ENCODE results near the gene ZFPM1.

The ZFPM1 gene

DNA sequence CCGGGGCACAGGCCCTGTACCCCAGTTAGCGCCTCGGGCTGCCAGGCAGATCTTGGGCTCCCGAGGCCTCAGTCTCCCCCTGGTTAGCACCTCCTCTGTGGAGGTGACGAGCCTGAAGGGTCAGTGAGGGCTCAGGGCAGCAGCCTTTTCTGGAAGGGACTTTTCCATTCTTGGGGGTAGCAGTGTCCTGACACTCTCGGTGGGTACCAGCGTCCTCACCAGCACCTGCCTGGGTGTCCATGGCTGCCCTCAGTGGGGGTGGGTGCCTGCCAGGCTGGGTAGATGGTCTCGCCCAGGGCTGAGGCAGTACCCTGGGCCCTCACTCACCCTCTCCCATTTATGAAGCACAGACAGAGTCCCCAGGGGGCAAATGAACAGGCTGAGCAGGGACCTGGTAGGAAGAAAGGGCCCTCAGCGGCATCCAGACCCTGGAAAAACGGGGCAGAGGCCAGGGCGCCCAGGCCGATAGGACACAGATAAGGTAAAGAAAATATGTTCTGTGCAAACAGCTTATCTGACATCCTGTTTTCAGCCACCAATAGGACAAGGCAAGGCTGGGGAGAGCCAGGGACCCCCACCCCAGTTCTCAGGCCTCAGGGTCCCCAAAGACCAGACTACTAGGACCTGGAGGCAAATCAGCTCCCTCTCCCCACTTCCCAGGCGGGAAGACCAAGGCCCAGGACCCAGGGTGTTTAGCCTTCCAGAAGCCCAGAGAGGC lies 50.9 kb downstream of the ZFPM1 start:
- H3K36me3 ChIP-seq (replicated peaks; ENCODE audit: low read depth, low read length), result no peaks in the 10 kb centered on the region
- no peak overlapping the region for H3K9ac ChIP-seq (ENCODE audit: low read length)
- no peaks in the 10 kb centered on the region for H3K79me2 ChIP-seq (ENCODE audit: low read length)
- no peak overlapping the region for H3K27ac ChIP-seq (ENCODE audit: low read length)
- no peak overlapping the region for H2AFZ ChIP-seq (ENCODE audit: low read depth, low read length)
- no peak overlapping the region for H3K4me2 ChIP-seq (ENCODE audit: low read length)
- no peak overlapping the region for H3K4me3 ChIP-seq (ENCODE audit: low read length)
- H3K27me3 ChIP-seq (ENCODE audit: low read depth, low read length), result no peaks in the 10 kb centered on the region
- TF ChIP-seq EZH2phosphoT487 (IDR thresholded peaks at IDR 0.05; ENCODE audit: low read depth), result no peak
- TF ChIP-seq, protein P1, sequence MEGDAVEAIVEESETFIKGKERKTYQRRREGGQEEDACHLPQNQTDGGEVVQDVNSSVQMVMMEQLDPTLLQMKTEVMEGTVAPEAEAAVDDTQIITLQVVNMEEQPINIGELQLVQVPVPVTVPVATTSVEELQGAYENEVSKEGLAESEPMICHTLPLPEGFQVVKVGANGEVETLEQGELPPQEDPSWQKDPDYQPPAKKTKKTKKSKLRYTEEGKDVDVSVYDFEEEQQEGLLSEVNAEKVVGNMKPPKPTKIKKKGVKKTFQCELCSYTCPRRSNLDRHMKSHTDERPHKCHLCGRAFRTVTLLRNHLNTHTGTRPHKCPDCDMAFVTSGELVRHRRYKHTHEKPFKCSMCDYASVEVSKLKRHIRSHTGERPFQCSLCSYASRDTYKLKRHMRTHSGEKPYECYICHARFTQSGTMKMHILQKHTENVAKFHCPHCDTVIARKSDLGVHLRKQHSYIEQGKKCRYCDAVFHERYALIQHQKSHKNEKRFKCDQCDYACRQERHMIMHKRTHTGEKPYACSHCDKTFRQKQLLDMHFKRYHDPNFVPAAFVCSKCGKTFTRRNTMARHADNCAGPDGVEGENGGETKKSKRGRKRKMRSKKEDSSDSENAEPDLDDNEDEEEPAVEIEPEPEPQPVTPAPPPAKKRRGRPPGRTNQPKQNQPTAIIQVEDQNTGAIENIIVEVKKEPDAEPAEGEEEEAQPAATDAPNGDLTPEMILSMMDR (IDR thresholded peaks at IDR 0.05; ENCODE audit: low read depth, low read length), result no peak
- H4K20me1 ChIP-seq (ENCODE audit: insufficient read depth, low read length), result no peaks in the 10 kb centered on the region
- no peaks in the 10 kb centered on the region for H3K9me3 ChIP-seq (ENCODE audit: insufficient read depth, low read length)
- H3K4me1 ChIP-seq (ENCODE audit: low read length), result peaks cover 11% of the 10 kb centered on the region

- Histone ChIP-seq H3K36me3 (replicated peaks; ENCODE audit: low read depth, low read length) (no peaks in the 10 kb centered on the region), H2AFZ (ENCODE audit: low read depth, low read length) (no peak overlapping the region), H3K27ac (ENCODE audit: low read length) (no peak overlapping the region), H3K9ac (ENCODE audit: low read length) (no peak overlapping the region), H3K4me1 (ENCODE audit: low read length) (peaks cover 11% of the 10 kb centered on the region), H3K79me2 (ENCODE audit: low read length) (no peaks in the 10 kb centered on the region), H3K27me3 (ENCODE audit: low read depth, low read length) (no peaks in the 10 kb centered on the region), H3K4me2 (ENCODE audit: low read length) (peak overlapping the region; percentile 5; the same call in 1 of the 2 replicates), H3K4me3 (ENCODE audit: low read length) (no peak overlapping the region), H3K9me3 (ENCODE audit: insufficient read depth, low read length) (no peaks in the 10 kb centered on the region), H4K20me1 (ENCODE audit: insufficient read depth, low read length) (no peaks in the 10 kb centered on the region)
- TF ChIP-seq, protein P1 (IDR thresholded peaks at IDR 0.05; ENCODE audit: low read depth, low read length), result no peak
- no peak for TF ChIP-seq EZH2phosphoT487 (IDR thresholded peaks at IDR 0.05; ENCODE audit: low read depth)
These were observed 51.7 kb downstream of the ZFPM1 start for GRCh38 chr16:88504489-88505404.

- TF ChIP-seq EZH2phosphoT487 (IDR thresholded peaks at IDR 0.05; ENCODE audit: low read depth), result no peak
- TF ChIP-seq, protein P1 (IDR thresholded peaks at IDR 0.05; ENCODE audit: low read depth, low read length), result peak; percentile 56
- Histone ChIP-seq H3K79me2 (ENCODE audit: low read length) (no peaks in the 10 kb centered on the region), H2AFZ (ENCODE audit: low read depth, low read length) (no peak overlapping the region), H3K9ac (ENCODE audit: low read length) (no peak overlapping the region), H3K4me2 (ENCODE audit: low read length) (peak overlapping the region; percentile 5; the same call in 1 of the 2 replicates), H3K4me3 (ENCODE audit: low read length) (no peak overlapping the region), H3K4me1 (ENCODE audit: low read length) (peaks cover 11% of the 10 kb centered on the region), H3K9me3 (ENCODE audit: insufficient read depth, low read length) (no peaks in the 10 kb centered on the region), H3K27me3 (ENCODE audit: low read depth, low read length) (no peaks in the 10 kb centered on the region), H3K36me3 (replicated peaks; ENCODE audit: low read depth, low read length) (no peaks in the 10 kb centered on the region), H3K27ac (ENCODE audit: low read length) (no peak overlapping the region), H4K20me1 (ENCODE audit: insufficient read depth, low read length) (0 out of 2 replicates have a peak, but pooled peaks cover under 1% of the 10 kb centered on the region)
These were observed 52.5 kb downstream of the ZFPM1 start for GRCh38 chr16:88505405-88506082.

Measured in OCI-LY3 (cell line).